T1000 (cell line): Measurements from ENCODE around the gene PMPCA.

Experiments used
- DNase-seq: peaks from one replicate; lab custom pipeline; 2025; ENCODE audit warnings: mixed read lengths; lab: John Stamatoyannopoulos, UW

PMPCA gene, protein sequence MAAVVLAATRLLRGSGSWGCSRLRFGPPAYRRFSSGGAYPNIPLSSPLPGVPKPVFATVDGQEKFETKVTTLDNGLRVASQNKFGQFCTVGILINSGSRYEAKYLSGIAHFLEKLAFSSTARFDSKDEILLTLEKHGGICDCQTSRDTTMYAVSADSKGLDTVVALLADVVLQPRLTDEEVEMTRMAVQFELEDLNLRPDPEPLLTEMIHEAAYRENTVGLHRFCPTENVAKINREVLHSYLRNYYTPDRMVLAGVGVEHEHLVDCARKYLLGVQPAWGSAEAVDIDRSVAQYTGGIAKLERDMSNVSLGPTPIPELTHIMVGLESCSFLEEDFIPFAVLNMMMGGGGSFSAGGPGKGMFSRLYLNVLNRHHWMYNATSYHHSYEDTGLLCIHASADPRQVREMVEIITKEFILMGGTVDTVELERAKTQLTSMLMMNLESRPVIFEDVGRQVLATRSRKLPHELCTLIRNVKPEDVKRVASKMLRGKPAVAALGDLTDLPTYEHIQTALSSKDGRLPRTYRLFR

DNA sequence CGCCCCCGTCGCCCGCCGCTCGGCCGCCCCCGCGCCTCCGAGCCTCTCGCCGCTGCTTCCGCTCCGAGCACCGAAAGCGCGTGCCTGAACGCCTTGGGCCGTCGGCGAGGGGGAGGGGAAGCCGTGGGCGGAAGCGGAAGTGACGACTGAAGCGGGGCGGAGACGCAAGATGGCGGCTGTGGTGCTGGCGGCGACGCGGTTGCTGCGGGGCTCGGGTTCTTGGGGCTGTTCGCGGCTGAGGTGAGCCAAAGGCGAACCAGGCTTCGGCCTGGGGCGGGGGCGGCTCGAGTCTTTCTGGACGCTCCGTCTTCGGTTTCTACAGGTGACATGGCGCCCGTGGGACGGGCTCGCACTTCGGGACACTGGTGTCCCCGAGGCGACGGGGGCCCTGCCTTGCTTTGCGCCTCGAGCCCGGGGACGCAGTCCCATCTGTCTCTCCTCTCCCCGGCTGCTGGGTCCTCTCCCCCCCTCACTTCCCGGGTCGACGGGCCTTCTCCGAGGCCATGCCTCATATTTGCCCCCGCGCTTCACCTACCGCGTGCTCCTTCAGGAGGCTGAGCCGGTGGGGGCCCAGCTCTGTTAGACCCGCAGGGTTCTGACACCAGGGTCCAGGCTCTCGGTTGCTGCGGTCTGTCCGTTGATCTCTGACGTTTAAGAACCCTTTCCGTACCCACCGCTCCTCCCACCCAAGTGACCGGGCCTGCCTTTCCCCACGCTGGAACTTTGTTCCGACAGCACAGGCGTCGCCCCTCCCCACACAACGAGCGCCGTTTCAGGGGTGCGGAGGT lies at the start of gene PMPCA, which contains the start of gene ENTR1:
TSS of gene PMPCA (plus strand) at position 159 of the 788 bp plus-strand sequence. CDS start at position 170, 11 bp downstream.
TSS of gene ENTR1 (minus strand) at position 115 of the 788 bp plus-strand sequence. CDS start 217 bp downstream, outside the sequence.
- DNase-seq, result peak; percentile 58

DNA sequence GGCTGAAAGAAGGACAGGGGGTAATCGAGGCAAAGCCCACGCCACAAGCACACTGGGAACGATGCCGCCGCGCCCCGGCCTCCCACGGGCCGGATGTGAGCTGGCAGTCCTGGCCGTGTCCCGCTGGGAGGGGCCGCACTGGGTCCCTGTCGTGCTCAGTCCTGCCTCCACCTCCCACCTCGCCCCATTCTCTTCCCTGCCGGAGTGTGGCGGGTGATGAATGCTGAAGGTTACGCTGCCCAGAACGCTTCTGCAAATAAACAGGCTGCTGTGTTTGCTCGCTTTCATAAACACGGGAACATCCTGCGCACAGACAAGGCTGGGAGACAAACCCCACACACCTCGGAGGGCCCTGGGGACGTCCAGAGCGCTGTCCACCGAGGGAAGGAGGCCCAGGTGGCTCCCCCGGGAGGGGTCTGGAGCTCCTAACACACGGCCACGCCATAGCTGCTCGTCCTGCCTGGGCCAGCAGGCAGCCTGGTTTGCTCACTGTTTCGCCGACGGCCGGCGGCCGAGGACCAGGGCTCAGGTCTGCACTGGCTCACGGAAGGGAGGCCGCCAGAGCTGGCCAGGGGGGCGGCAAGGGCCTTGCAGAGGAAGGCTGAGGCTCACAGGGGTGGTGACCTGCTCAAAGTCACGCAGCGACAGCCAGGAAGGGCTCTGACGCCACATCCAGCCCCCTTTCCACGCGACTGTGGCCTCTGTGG lies 49.3 kb upstream of the PMPCA start:
- DNase-seq, result no peak

DNA sequence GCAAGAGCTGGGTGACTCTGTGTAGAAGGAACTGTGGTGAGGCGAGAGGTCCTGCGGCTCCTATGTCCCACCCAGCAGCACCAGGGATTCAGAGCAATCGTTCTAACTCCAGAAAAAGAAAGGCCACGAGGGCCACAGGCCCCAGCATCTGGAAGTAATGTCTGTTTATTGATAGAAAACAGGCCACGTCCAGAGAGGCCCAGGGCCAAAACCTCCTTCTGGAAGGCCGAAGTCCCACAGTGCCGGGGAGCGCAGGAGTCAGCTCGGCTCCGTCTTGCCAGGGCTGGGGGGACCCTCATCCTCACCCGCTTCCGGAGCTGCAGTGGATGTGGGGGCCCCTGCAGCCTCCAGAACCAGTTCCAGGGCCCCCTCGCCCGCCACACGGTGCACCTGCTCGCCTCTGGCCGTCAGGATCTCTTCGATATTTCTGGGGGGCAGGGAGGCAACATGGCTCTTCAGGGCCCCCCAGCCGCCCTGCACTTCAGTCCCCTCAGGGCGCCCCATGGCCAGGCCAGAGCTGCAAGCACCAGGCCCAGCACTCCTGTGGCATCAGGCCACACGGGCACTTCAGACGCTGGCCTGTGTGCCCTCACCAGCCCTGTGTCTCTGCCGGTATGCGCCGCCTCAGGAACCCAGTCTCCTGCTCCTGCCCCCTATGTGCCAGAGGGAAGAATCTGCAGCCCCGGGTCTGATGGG lies 48.6 kb upstream of the PMPCA start:
- no peak for DNase-seq

DNA sequence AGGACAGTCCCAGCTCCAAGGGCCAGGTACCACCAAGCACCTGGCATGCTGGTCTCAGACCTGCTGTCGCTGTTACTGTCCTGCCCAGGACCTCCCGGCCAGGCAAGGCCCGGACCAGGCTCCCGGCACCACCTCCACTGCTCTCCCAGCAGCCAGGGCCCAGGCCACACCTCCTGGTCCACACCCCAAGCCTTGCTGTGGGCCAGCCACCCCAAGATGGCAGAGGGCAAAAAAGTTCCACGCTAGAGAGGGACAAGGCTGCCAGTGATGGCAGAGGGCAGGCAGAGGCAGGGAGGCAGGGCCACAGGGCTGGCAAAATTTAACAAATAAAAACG lies 48.0 kb upstream of the PMPCA start:
- no peak for DNase-seq

DNA sequence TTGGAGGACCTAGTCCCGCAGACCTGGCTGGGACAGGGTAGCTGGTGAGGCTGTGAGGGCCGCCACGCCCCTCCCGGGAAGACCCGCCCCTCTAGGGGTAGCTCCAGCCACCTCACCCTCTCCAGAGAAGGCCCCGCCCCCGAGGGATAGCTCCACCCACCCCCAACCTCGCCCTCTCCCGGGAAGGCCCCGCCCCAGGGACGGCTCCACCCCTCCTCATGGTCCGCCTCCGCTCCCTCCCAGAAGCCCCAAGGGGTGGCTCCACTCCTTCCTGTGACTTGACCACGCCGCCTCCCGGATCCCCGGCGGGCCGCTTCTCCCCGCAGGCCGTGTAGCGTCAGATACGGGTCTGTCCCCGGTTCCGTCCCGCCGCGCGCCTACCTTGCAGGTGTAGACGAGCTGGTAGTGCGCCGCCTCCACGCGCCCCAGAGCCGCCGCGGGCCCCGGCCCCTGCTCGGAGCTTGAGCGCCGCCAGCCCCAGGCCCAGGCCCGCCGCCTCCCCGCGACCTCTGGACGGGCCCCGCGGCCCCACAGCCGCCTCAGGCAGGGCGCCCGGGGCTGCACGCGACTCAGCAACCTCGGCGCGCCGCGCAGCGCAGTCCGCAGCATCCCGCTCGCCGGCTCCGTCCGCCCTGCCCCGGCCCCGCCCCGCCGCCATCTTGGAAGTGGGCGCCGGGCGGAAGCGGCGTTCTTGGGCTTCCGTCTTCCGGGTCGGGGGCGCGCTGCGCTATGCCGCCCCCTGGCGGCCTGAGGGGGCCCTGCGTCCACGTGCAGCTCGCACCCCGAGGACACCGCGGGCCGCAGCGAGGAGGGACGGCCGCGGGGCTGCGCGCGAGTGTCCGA lies 47.1 kb upstream of the PMPCA start, which contains the start of gene DNLZ:
TSS of gene DNLZ (minus strand) at position 639 of the 843 bp plus-strand sequence. CDS start at position 609, 30 bp downstream.
- peak; percentile 88 for DNase-seq

DNA sequence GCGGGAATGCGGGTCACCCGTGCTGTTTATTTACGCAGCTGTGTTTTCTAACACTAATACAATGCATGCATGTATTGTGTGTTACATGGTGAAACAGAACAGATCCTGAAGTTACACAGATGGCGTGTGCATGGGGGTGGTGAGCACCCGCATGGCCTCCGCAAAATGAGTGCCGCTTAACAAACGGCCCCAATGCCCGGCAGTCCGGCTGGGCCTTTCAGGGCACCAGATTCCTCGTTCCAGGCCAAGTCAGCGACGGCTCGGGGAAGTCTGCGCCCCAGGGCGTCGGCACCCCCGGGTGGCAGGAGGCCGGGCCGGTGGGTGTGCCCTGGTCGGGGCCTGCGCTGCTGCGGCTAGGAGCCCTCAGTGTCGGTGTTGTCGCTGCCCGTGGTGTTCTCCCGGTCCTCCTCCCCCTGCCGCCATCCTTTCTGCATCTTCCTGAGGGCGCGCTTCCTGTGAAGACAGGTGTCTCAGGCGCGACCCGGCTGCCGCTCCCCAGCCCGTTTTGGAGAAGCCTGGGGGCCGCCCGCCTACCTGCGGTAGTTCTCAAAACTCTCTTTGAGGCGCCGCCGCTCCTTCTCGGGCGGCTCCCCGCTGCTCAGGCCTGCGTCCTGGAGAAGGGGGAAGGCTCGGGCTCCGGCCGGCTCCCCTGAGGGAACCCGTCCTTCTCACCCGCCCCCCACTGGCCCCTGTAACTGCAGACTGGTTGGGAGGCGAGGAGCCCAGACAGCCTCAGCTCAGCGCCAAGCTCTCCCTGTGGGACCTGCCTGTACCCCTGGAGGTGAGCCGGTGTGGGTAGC lies 46.3 kb upstream of the PMPCA start:
- no peak for DNase-seq

DNA sequence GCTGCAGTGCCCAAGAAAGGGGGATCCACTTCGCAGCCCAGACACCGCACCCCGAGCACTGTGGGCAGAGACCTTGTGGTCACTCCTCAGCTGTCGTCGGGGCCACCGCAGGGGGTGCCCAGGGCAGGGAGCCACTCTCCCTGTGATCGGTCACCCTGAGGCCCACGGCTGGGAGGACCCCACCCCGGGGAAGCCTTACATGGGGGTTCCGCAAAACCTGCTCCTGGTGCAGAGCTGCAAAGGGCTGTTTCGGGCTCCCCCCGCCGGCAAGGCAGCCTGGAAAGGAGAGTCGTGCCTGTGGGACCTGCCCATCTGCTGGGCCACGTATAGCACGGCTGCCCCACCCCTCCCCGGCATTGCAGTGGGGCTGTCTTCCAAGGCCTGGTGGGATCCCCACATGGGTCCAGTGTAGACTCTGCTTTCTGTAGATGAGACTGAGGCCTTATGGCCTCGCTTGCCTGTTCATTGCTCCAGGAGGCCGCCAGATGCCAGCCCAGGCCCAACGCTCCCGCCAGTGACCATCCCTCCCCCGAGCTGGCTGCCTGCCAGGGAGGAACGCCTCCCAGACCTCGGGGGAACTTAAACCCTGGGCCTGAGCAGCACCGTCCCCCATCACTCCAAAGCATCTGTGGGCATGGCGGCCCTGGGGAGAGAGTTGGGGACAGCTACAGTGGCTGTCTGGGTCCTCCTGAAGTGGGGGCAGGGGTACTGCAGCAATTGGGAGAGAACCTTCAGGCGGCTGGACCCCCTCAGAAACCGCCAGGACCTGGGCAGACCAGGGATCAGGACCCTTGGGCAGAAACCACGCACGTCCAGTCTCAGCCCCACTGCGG lies 45.3 kb upstream of the PMPCA start:
- DNase-seq, result no peak

DNA sequence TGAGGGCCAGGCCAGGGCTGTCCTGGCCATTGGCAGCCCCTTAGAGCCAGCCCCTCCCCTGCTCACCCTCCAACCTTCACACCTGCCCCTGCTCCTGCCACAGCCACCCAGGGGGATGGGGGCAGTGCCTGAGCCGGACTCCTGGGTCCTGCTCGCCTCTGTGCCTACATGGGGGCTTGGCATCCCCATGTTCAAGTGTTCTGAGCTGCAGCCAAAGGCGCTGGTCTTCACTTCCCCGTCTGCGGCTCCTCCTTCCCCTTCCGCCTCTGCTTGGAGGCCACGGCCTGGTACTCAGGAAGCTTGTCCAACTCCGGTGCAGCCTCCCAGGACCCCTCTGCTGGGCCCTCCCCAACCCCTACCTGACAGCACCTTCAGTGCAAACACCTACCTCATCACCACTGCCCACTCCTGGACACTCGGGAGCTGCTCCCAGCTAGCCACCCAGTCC lies 44.7 kb upstream of the PMPCA start:
- DNase-seq, result no peak

DNA sequence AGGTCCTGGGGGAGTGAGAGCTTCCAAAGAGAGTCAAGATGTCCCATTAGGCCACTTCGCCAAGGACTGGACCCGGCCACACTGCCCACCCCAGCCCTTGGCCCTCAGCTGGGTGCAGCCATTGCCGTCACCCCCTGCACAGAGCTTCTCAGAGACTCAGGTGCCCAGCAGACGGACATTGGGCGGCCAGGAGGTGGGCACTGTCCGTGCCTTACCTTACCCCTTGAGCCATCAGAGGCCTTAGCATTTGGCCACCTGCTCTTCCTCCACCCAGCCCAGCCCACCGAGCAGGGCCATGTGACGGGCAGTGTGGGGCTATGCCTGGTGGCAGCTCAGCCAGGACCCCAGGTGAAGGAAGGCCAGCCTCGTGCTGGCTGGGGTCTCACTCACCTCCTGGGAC lies 43.6 kb upstream of the PMPCA start:
- no peak for DNase-seq

DNA sequence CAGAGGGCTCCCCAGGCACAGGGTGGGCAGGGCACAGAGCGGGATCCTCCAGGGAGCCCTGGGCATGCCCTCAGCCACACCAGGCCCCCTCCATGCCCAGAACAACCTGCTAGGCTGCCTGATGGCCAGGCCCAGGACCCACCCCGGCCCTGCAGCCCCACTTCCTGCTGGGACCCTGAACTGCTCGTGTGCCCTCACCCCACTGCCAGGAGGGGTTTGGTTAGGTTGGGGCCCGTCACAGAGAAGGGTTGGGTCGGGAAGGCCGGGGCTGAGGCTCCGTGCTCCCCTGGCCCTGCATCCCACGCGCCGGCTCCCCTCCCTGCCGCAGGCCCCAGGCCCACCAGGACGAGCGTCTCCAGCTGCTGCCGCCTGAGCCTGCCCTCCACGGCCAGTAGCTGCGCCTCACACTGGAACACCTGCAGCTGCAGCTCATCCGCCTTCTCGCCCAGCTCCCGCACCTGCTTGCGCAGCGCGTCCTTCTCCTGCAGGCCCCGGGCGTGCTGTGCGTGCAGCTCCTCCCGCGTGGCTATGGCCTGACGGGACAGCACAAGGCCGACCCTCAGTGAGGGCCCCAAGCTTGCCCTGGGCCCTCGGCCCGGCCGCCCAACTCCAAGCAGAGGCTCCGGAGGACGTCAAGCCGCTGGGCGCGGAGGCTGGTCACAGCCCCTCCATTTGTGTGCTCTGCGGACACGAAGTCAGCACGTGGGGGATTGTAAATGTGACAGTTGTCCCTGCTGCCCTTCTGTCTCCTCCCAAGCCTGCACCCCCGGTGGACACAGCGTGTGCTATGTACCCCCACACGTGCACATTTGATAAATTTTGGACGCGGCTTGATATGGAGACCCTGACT lies 42.9 kb upstream of the PMPCA start:
- DNase-seq, result no peak

DNA sequence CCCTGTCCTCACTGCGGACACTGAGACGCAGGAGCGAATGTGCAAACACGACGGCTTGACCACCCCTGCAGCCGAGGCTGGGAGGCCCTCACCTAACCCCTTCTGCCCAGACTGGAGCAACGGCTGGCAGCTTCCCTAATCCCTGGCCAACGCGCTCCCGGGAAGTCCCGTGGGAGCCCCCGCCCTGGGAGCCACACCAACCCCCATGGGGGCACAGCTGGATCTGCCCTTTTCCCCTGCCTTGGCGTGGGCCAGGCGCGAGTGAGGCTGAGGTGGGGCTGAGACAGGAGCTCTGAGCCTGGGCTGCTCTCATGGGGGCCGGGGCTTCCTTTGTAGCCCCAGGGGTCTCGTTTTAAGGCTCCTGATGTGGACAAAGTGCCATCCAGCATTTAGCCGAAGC lies 42.3 kb upstream of the PMPCA start:
- DNase-seq, result no peak

DNA sequence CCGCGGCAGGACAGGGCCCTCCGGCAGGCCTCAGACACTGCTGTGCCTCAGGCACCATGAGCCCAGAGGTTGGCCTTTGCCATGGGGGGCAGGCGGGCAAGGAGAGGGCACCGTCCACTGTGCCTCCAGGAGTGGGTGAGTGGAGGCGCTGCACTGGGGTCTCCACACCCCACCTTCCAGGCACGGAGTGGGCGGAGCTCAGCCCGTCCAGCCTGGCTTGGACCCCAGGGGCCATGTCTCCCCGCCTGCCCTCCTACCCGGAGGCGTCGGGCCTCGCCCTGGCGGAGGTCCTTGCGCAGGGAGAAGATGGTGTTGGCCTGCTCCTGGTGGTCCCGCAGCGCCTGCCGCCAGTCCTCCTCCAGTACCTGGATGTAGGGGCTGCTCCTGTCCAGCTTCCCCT lies 40.4 kb upstream of the PMPCA start:
- no peak for DNase-seq

DNA sequence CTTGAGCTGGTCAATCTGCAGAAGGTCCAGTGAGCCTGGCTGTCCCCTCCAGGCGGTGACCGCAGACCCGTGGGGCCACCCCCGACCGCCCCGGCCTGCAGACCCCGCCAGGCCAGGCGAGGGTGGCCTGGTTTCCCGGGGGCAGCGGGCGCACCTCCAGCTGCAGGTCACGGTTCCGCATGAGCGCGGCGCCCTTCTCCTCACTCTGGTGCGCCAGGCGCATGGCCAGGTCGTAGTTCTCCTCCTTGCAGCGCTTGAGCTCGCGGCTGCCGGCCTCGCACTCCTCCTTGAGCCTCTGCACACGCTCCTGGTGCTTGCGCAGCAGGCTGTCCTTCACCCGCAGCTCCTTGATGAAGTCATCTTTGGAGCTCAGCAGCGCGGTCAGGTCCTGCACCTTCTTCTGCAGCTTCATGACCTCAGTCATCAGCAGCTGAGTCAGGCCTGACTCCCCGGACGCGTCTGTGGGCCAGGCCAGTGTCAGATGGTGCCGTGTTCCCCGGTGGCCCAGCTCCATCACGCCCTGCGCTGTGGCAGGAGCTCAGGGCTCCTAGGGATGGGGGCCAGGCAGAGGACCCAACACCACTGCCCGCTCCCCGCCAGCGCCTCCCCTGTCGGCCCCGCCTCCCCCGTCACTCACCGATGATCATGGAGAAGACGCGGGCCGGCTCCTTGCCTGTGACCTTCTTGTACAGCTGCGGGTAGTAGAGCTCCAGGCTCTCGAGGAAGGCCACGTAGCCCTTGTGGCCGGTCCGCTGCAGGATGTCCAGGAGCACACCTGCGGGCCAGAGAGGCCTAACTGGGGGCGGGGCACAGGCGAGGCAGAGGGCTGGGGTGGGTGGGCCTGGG lies 39.5 kb upstream of the PMPCA start:
- no peak for DNase-seq

DNA sequence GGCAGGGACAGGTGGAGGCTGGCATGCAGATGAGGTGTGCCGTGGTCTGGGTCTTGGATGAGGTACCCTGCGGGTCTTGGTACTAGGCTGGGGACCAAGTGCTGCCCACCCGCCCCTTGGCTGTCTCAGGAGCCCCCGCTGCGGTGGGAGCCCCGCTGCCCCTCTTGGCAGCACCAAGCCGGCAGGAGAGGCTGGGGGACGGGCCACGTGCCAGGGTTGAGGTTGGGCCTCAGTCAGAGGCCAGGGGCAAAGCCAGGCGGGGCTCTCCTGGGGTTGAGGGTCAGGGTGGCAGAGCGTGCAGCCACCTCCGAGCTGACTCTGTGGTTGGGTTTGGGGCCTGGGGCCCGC lies 39.0 kb upstream of the PMPCA start:
- DNase-seq, result no peak

DNA sequence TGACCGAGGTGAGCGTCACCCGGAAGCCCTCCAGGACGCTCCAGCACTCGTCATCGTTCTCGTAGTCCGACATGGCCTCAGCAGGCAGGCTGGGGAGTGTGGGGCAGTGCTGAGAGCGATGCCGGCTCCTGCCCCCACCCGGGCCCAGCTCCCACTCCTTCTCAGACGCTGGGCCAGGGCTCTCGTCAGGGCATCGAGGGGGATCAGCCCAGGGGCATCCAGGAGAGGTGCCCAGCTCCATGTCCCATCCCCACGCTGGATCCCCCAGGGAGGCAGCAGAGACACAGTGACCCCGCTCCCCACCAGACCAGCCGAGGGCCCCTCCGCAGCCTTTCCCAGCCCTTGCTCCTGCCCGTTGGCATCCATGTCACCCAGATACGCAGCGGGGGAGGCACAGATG lies 38.5 kb upstream of the PMPCA start:
- no peak for DNase-seq

DNA sequence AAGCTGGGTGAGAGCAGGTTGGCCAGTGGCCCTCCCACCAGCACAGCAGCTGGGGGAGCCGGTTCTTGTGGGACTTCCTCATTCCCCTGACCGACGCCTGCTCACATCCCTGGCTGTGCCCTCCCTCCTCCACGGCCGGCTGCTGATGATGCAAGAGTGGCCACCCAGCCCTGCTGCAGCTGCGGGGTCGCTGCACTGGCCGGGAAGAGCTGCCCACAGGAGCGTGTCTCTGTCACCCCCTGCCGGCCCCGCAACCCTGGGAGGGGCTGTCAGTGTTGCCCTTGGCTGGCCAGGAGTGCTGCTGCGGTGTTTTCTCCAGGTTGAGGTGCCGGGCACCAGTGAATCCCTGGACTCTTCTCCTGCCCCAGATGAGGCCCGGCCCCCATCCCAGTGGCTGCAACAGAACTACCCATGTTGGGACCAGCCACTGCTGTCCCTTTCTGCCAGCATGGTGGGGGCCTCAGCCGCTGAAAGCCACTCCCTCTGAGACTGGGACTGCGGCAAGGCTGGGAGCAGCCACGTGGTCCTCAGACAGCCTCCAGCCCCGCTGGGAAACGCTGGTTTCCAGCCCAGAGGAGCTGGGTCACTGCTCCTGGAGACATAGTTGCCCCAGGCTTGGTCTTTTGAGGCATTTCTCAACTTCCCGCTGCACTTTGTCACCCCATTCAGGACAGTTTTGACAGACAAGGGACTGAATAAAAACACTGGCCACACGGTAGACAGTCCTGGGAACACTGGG lies 37.7 kb upstream of the PMPCA start:
- no peak for DNase-seq
